NCI-H1105 (cell line): ENCODE results near the gene TCTN2.

Experiments used
- DNase-seq: peaks from one replicate; lab custom pipeline; 2025; lab: John Stamatoyannopoulos, UW

The TCTN2 gene

DNA sequence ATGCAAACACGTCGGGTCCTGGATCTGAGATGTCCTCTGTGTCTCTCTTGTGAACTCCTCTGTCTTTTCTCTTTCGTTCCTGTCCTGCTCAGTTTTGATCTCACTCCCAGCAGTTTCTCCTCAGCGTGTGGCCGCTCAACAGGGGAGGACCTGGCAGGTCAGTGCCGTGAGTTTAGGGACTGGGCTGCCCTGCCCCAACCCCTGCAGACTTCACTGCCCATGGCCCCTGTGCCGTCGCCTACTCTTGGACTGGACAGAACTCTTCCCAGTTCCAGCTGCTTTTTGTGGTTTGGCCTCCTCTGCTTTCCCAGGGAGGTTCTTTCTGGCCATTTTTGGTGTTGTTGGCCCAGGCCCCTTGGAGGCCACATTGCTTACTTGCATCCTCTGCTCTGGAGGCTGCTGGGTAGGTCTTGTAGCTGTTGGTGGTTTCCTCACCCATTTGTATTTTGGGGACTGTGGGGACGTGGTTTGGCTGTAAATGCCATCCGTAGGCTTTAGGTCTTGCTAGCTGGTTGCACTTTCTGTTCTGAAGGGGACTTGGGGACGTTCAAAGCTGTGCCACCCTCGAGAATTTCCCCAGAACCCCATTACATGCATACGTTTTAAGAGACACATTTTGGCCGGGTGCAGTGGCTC, 71.1 kb downstream of the TCTN2 start:
- DNase-seq = no peak

DNA sequence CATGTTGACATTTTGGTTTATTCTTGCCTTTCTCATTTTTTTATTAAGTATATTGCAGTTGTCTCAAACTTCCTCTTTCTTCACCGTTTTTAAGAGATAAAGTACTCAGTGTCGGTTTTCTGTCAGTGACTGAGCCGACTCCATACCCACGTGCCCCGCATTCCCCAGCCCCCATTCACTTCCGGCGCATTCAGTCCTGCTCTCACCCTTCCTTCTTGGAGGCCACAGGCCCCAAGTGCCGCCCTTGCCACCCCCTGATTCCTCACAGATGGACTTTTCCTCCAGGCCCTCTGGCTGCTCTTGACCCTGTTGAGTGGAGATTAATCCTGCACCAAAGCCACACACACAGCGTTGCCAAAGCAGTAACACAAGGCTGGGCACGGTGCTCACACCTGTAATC, 72.1 kb downstream of the TCTN2 start:
- DNase-seq = no peak

DNA sequence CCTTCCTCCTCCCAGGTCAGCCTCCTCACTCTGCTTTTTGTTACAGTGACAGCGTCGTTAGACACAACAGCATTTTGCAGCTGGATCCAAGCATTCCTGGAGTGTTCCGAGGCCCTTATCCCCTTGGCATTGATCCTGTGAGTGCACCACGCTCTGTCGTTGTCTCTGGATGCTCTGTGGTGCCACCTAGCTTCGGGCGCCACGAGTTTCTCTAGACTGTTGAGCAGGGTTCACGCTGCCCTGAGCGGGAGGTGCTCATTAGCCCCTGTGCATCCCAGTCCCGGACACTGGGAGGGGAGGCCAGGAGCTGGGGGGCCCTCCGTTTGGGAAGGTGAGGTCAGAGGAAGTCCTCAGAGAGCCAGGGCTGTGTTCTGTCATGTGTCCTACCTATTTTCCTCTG, 73.9 kb downstream of the TCTN2 start:
- DNase-seq = no peak

DNA sequence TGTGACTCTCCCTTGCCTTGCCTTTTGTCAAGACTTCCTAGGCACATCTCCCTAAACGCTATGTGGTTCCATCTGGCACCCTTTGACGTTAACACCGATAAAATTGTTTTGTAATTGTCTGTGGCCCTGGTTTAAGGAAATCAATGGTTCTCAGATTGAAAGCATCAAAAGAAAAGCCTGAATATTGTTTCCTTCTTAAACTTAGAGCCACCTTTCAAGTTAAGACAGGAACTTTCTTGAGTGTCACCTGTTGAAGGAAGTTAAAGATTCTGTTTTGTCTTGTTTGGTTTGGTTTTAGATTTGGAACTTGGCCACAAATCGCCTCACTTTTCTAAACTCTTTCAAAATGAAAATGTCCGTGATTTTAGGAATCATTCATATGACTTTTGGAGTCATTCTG, 76.4 kb downstream of the TCTN2 start:
- DNase-seq = no peak

DNA sequence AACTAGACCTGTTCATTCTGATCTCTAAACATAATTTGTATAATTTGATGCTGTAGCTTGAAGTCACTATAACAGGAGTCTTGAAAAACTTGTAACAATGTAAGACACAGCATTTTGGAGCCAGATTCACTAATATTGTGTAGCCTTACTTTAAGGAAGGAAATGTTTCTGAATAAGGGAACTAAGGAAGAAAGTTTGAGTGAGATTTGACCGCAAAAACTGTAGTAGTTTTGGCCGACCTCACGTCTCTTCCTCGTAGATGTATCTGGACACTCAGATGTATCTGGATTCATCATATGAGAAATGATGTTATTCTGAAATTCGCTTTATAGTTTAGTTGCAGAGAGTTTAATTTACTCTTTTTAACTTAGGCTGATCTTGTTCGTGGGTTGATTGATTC, 77.2 kb downstream of the TCTN2 start:
- no peak for DNase-seq

DNA sequence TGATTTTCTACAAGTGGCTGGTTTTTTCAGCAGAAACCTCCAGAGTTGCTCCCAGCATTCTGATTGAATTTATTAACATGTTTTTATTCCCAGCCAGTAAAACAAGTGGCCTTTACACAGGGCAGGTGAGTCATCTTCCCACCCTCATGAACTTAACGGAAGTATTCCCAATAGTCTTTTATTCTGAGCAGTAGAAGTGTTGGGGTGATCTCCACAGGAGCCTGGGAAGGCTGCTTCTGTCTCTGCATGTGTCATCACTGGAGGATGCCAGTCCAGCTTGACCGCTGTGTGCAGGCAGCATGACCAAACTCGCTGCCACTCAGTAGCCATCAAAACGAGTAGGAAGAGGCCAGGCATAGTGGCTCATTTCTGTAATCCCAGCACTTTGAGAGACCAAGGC, 77.7 kb downstream of the TCTN2 start:
- no peak for DNase-seq

DNA sequence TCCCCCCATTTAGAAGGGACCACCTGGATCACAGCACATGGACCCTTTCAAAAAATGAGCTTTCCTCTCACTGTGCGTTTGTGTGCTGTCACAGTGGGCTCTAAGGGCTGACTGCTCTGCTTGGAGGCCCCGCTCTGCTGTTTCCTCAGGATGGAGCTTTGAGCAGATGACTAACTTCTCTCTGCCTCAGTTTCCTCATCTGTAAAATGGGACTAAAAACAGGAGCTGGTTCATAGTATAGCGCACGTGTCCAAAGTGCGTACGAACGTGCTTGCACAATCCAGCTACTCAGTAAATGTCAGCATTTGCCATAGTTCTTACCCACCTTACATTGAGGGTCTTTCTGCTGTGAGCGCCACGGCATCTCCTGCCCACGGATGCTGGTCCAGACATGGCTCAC, 78.4 kb downstream of the TCTN2 start:
- no peak for DNase-seq

DNA sequence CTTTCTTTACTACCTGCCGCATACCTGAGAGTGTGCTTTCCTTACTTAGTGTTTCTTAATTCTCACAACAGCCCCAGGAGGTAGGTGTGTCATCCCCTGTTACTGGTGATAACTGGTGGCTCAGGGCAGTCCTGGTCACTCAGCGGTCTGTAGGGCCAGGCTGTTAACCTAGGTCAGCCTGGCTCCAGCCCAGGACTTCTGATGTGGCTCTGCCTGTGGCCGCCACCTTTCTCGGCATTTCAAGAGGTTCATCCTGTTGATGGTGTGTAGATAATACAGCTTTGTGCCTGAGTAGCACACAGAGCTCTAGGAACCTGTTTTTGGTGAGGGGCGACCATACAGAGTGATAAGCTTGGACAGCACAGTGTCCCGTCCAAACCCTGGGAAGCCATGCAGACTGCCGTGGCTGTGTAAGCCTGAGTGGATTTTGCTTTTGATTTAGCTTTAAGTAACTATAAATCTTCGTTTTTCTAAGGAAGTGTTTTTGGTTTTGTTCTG, 79.3 kb downstream of the TCTN2 start:
- no peak for DNase-seq

DNA sequence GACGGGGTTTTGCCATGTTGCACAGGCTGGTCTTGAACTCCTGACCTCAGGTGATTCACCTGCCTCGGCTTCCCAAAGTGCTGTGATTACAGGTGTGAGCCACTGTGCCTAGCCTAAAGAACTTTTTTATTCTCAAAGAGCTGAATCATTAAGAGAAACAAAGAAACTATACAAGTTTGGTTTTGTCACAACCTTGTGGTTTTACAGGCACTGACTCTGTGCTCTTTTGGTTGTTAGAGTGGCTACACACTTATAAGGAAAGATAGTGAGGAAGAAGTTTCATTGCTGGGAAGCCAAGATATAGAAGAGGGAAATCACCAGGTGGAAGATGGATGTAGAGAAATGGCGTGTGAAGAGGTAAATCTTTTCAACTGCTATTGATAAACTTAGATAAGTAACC, 81.1 kb downstream of the TCTN2 start:
- DNase-seq = no peak

DNA sequence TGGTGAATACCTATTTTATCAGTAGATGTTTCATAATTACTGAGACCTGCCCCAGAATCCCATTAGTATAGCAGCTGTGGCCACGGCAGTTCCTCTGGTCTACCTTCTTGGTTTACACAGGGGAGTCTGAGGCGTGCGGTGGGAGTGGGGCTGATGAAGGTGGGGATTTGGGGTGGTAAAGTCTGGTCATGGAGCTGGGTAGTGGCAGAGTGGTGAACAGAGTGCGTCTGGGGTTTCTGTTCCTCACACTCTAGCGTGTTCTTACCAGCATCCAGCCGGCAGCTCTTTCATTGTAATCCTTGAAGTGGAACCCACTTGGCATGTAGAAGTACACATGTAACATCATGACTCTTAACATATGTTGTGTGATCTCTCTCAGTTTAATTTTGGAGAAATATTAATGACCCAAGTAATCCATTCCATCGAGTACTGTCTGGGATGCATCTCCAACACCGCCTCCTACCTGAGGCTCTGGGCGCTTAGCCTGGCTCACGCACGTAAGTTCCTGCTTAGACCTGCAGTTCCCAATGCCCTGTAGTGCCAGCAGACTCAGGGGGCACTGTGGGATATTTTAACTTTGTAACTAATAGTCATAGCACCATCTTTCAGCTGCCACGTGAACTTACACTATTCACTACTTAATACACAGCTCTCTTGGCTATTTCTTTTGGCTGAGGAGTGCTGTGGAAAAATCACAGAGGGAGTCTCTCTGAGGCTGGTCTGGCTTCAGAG, 83.3 kb downstream of the TCTN2 start:
- no peak for DNase-seq

DNA sequence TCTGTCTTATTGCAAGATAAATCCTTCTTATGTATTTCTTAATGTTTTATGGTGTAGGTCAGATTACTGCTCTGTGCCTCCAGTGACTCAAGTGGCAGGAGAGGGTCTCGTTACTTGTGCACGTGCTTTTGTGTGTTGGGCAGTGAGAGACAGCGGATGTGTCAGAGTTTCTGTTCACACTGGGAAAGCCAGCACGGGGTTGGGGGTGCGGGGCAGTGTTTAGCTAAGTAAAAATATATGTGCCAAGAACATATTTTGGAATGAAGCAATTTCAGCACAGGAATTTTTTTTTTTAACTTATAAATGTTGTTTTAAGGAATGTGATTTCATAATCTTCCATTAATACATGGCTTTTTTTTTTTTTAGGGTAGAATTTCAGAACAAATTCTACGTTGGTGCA, 86.6 kb downstream of the TCTN2 start:
- DNase-seq = no peak
